ENCODE data around the gene MAD1L1. TPM values are rescaled to one million over a fixed set of nuclear protein-coding genes. Genes with fewer than 3 reads are reported as not detected.

The MAD1L1 gene
- total and polyA plus RNA-seq, 2 donors (not counting 1 experiment from before 2014, with no cell fraction given): 9.8 to 29.4 TPM

DNA sequence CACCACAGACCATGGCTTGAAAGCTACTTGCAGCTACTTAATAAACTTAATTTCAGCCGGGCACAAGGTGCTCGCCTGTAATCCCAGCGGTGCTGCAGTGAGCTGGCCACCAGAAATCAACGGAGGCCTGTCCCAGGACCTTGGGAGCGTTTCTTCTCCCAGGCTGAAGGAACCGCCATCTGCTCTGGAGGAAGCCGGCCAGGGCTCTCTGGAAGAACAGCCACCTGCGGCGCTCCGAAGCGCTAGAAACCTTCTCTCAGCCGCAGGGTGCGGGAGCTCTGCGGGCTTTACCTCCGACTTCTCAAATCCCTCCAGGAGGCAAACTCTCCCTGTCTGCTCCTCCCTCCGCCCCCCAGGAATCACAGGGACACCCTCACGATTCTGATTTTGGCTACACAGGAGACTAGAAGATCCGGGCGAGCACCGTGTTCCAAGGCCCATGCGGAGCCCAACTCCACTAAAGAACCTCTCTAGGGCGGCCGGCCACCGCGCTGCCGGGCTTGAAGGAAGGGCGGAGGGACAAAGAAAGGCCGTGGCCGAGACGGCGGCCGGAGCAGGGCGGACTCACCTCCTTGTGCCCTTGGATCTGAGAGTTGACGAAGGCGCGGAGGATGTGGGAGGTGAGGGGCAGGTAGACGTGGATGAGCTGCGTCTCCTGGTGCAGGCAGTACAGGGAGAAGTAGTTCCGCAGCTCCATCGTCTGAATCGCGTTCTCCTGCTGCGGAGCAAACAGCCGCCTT lies 23.7 kb upstream of the MAD1L1 start:
- no peaks in the 10 kb centered on the region for H4K20me1 ChIP-seq (ENCODE audit: control insufficient read depth, extremely low read depth, insufficient read depth, low read length)

GRCh38 chr7:2255145-2256139 lies 22.7 kb upstream of the MAD1L1 start:
- H3K36me3 ChIP-seq (ENCODE audit: control insufficient read depth, insufficient read depth, low read length): peaks cover 8% of the 10 kb centered on the region
- no peak overlapping the region for H3K27ac ChIP-seq (ENCODE audit: insufficient read depth, low read length)
- no peak overlapping the region for H3K9ac ChIP-seq (ENCODE audit: insufficient read depth, low read length)
- TF ChIP-seq EZH2 (IDR thresholded peaks at IDR 0.05; ENCODE audit: low read length, missing control alignments): no peak
- no peak for TF ChIP-seq CTCF (conservative IDR thresholded peaks at IDR 0.05 in 1 of 2, IDR thresholded peaks at IDR 0.05 in 1 of 2; ENCODE audit: low read depth in 1 of 2, low read length in 2 of 2)
- no peak overlapping the region for H2AFZ ChIP-seq (ENCODE audit: low read length)
- no peaks in the 10 kb centered on the region for H3K9me3 ChIP-seq (ENCODE audit: control insufficient read depth, insufficient read depth, low read depth, low read length)
- H3K27me3 ChIP-seq (ENCODE audit: control insufficient read depth, insufficient read depth, low read length): no peaks in the 10 kb centered on the region
- H3K79me2 ChIP-seq (ENCODE audit: control insufficient read depth, insufficient read depth, low read length): no peaks in the 10 kb centered on the region
- peak in 1 of 2 donors; percentile 64 for DNase-seq (ENCODE audit: low read depth in 2 of 2)
- H3K4me2 ChIP-seq (ENCODE audit: extremely low read depth, insufficient read depth, low read length): no peak overlapping the region
- H3K4me1 ChIP-seq (ENCODE audit: control insufficient read depth, extremely low read depth, insufficient read depth, low read length): no peaks in the 10 kb centered on the region
- H3K4me3 ChIP-seq (replicated peaks in 1 of 4; ENCODE audit: control extremely low read depth in 1 of 4, insufficient read depth in 1 of 4, low read depth in 3 of 4, low read length in 4 of 4): no peak overlapping the region
- H4K20me1 ChIP-seq (ENCODE audit: control insufficient read depth, extremely low read depth, insufficient read depth, low read length): no peaks in the 10 kb centered on the region

More for the DNA sequence above, 23.7 kb upstream of the MAD1L1 start:
- DNase-seq (ENCODE audit: low read depth in 2 of 2): no peak
- no peak overlapping the region for H3K27ac ChIP-seq (ENCODE audit: insufficient read depth, low read length)
- H3K4me3 ChIP-seq (replicated peaks in 1 of 4; ENCODE audit: control extremely low read depth in 1 of 4, insufficient read depth in 1 of 4, low read depth in 3 of 4, low read length in 4 of 4): no peak overlapping the region
- no peak overlapping the region for H2AFZ ChIP-seq (ENCODE audit: low read length)
- peaks cover 6% of the 10 kb centered on the region for H3K36me3 ChIP-seq (ENCODE audit: control insufficient read depth, insufficient read depth, low read length)
- H3K9me3 ChIP-seq (ENCODE audit: control insufficient read depth, insufficient read depth, low read depth, low read length): no peaks in the 10 kb centered on the region
- no peak overlapping the region for H3K4me2 ChIP-seq (ENCODE audit: extremely low read depth, insufficient read depth, low read length)
- TF ChIP-seq EZH2 (IDR thresholded peaks at IDR 0.05; ENCODE audit: low read length, missing control alignments) (no peak), CTCF (conservative IDR thresholded peaks at IDR 0.05 in 1 of 2, IDR thresholded peaks at IDR 0.05 in 1 of 2; ENCODE audit: low read depth in 1 of 2, low read length in 2 of 2) (no peak)
- H3K4me1 ChIP-seq (ENCODE audit: control insufficient read depth, extremely low read depth, insufficient read depth, low read length): no peaks in the 10 kb centered on the region
- no peaks in the 10 kb centered on the region for H3K79me2 ChIP-seq (ENCODE audit: control insufficient read depth, insufficient read depth, low read length)
- H3K9ac ChIP-seq (ENCODE audit: insufficient read depth, low read length): no peak overlapping the region
- no peaks in the 10 kb centered on the region for H3K27me3 ChIP-seq (ENCODE audit: control insufficient read depth, insufficient read depth, low read length)

All from fibroblast of lung (primary cell).